H9 (cell line): ENCODE measurements around the gene NDUFB10. TPM values are rescaled to one million over a fixed set of nuclear protein-coding genes. Genes with fewer than 3 reads are reported as not detected.

ENCODE experiments used
- DNase-seq: peaks from one replicate; pipeline ENCODE4 v3.0.0-alpha.2; 2017
- H2AFZ ChIP-seq: one replicate; pipeline ENCODE4 v1.6.1; 2013; ENCODE audit warnings: mild to moderate bottlenecking, low read length, control low read depth, moderate library complexity
- H2AK5ac ChIP-seq: 2 replicates; pipeline ENCODE4 v1.6.1; 2013; ENCODE audit warnings: low read length, control low read depth, mixed read lengths; ENCODE audit not compliant: insufficient read length
- H2BK120ac ChIP-seq: one replicate; pipeline ENCODE4 v1.6.1; 2013; ENCODE audit warnings: low read depth, mild to moderate bottlenecking, low read length, control low read depth, inconsistent platforms; ENCODE audit not compliant: poor library complexity, severe bottlenecking
- H2BK12ac ChIP-seq: 2 replicates; pipeline ENCODE4 v1.6.1; 2013; ENCODE audit warnings: low read length, control low read depth, mixed read lengths, low read depth; ENCODE audit not compliant: insufficient read length
- H2BK15ac ChIP-seq: 2 replicates; pipeline ENCODE4 v1.6.1; 2013; ENCODE audit warnings: low read depth, low read length, control low read depth
- H2BK20ac ChIP-seq: one replicate; pipeline ENCODE4 v1.6.1; 2013; ENCODE audit warnings: low read depth, mild to moderate bottlenecking, low read length, control low read depth, inconsistent platforms; ENCODE audit not compliant: poor library complexity, severe bottlenecking
- H2BK5ac ChIP-seq: 2 replicates; pipeline ENCODE4 v1.6.1; 2013; ENCODE audit warnings: low read length, control low read depth, mixed read lengths; ENCODE audit not compliant: insufficient read length
- H3K14ac ChIP-seq: 2 replicates; pipeline ENCODE4 v1.6.1; 2013; ENCODE audit warnings: low read length, control low read depth; ENCODE audit not compliant: insufficient read depth
- H3K18ac ChIP-seq: 2 replicates; pipeline ENCODE4 v1.6.1; 2013; ENCODE audit warnings: low read depth, mild to moderate bottlenecking, mixed read lengths, low read length, control low read depth; ENCODE audit not compliant: insufficient read length
- H3K23ac ChIP-seq: 2 replicates; pipeline ENCODE4 v1.6.1; 2013; ENCODE audit warnings: low read length, control low read depth, mixed read lengths, low read depth; ENCODE audit not compliant: insufficient read length
- H3K23me2 ChIP-seq: 2 replicates; pipeline ENCODE4 v1.6.1; 2013; ENCODE audit warnings: low read depth, mild to moderate bottlenecking, mixed read lengths, low read length, control low read depth; ENCODE audit not compliant: insufficient read length, poor library complexity, severe bottlenecking
- H3K27ac ChIP-seq: 2 replicates; pipeline ENCODE4 v1.5.1; 2013; ENCODE audit warnings: low read length, control low read depth, mixed read lengths, low read depth; ENCODE audit not compliant: insufficient read length
- H3K27me3 ChIP-seq: 2 replicates; pipeline ENCODE4 v1.6.1; 2013; ENCODE audit warnings: low read length, control low read depth, inconsistent platforms; ENCODE audit not compliant: insufficient read depth
- H3K4ac ChIP-seq: 2 replicates; pipeline ENCODE4 v1.6.1; 2013; ENCODE audit warnings: low read depth, mild to moderate bottlenecking, control low read depth, inconsistent platforms, low read length, moderate library complexity
- H3K4me1 ChIP-seq: 2 replicates; pipeline ENCODE4 v1.6.1; 2013; ENCODE audit warnings: low read length, control low read depth, inconsistent platforms; ENCODE audit not compliant: insufficient read depth
- H3K4me2 ChIP-seq: 2 replicates; pipeline ENCODE4 v1.6.1; 2013; ENCODE audit warnings: low read length, control low read depth, mixed read lengths; ENCODE audit not compliant: insufficient read length, insufficient read depth
- H3K56ac ChIP-seq: 2 replicates; pipeline ENCODE4 v1.6.1; 2013; ENCODE audit warnings: low read depth, mild to moderate bottlenecking, mixed read lengths, low read length, control low read depth; ENCODE audit not compliant: insufficient read length
- H3K79me1 ChIP-seq: 2 replicates; pipeline ENCODE4 v1.6.1; 2013; ENCODE audit warnings: low read depth, mild to moderate bottlenecking, moderate library complexity, low read length, control low read depth, inconsistent platforms; ENCODE audit not compliant: insufficient read depth, poor library complexity, severe bottlenecking
- H3K79me2 ChIP-seq: 2 replicates; pipeline ENCODE4 v1.6.1; 2013; ENCODE audit warnings: low read length, control low read depth, inconsistent platforms; ENCODE audit not compliant: insufficient read depth
- H3K9ac ChIP-seq: 2 replicates; pipeline ENCODE4 v1.6.1; 2013; ENCODE audit warnings: low read length, control low read depth, mixed read lengths; ENCODE audit not compliant: insufficient read length; ENCODE audit errors: extremely low read depth
- H3K9me3 ChIP-seq: one replicate; pipeline ENCODE4 v1.6.1; 2013; ENCODE audit warnings: low read depth, low read length, inconsistent platforms; ENCODE audit not compliant: control insufficient read depth
- H3T11ph ChIP-seq: one replicate; pipeline ENCODE4 v1.6.1; 2013; ENCODE audit warnings: mild to moderate bottlenecking, low read length, control low read depth, inconsistent platforms
- H4K20me1 ChIP-seq: one replicate; pipeline ENCODE4 v1.6.1; 2013; ENCODE audit not compliant: control insufficient read depth, insufficient read length, insufficient read depth
- H4K5ac ChIP-seq: 2 replicates; pipeline ENCODE4 v1.6.1; 2013; ENCODE audit warnings: low read depth, mild to moderate bottlenecking, mixed read lengths, low read length, control low read depth; ENCODE audit not compliant: insufficient read length
- H4K8ac ChIP-seq: replicated peaks from 2 replicates; pipeline ENCODE4 v1.6.1; 2013; ENCODE audit warnings: low read length, control low read depth, mixed read lengths, low read depth; ENCODE audit not compliant: insufficient read length
- H4K91ac ChIP-seq: 2 replicates; pipeline ENCODE4 v1.6.1; 2013; ENCODE audit warnings: low read depth, mild to moderate bottlenecking, moderate library complexity, mixed read lengths, low read length, control low read depth; ENCODE audit not compliant: insufficient read length
- H3K27ac Mint-ChIP-seq, 3 experiments: 2 replicates in 2 of 3; 3 replicates in 1 of 3; pipeline ENCODE4 v1.8.0; 2020 to 2021; ENCODE audit warnings: mixed read lengths in 3 of 3, mild to moderate bottlenecking in 1 of 3, moderate library complexity in 1 of 3
- H3K27me3 Mint-ChIP-seq: 2 replicates; pipeline ENCODE4 v1.8.0; 2021; ENCODE audit warnings: low read depth, mild to moderate bottlenecking, moderate library complexity, mixed read lengths
- H3K36me3 Mint-ChIP-seq, 3 experiments: 2 replicates in 2 of 3; 3 replicates in 1 of 3; pipeline ENCODE4 v1.8.0; 2020 to 2021; ENCODE audit warnings: low read depth in 3 of 3, mixed read lengths in 3 of 3; ENCODE audit not compliant: insufficient read depth in 1 of 3
- H3K4me1 Mint-ChIP-seq, 2 experiments: 2 replicates each; pipeline ENCODE4 v1.8.0; 2020; ENCODE audit warnings: mixed read lengths in 2 of 2
- H3K4me3 Mint-ChIP-seq, 2 experiments: 2 replicates in 1 of 2; 3 replicates in 1 of 2; pipeline ENCODE4 v1.8.0; 2020 to 2021; ENCODE audit warnings: mild to moderate bottlenecking in 2 of 2, mixed read lengths in 2 of 2, moderate library complexity in 1 of 2
- H3K9me3 Mint-ChIP-seq, 2 experiments: 2 replicates in 1 of 2; 3 replicates in 1 of 2; pipeline ENCODE4 v1.8.0; 2020; ENCODE audit warnings: mild to moderate bottlenecking in 2 of 2, mixed read lengths in 2 of 2, moderate library complexity in 1 of 2
- CTCF ChIP-seq: fragments of 200-600 bp; sonication (generic); conservative IDR thresholded peaks from 3 replicates; pipeline ENCODE4 v1.8.0; 2021; ENCODE audit warnings: antibody characterized with exemption, mild to moderate bottlenecking
- WGBS: extraction: QIAGEN DNeasy Blood & Tissue Kit; methylation state at CpG from one replicate; pipeline ENCODE4 v1.1.7; 2013; ENCODE audit warnings: missing lambda C conversion rate, low lambda C conversion rate, mixed read lengths; ENCODE audit not compliant: insufficient read length; ENCODE audit errors: extremely low coverage; 5-methylcytosine and 5-hydroxymethylcytosine counted together
- total RNA-seq: library from RNA; stranded (reverse); gene quantifications from 2 replicates; pipeline ENCODE4 v1.2.1, GENCODE V29; 2021

NDUFB10 gene
- total RNA-seq, 1 experiment from 2014 or later: 191 TPM

DNA sequence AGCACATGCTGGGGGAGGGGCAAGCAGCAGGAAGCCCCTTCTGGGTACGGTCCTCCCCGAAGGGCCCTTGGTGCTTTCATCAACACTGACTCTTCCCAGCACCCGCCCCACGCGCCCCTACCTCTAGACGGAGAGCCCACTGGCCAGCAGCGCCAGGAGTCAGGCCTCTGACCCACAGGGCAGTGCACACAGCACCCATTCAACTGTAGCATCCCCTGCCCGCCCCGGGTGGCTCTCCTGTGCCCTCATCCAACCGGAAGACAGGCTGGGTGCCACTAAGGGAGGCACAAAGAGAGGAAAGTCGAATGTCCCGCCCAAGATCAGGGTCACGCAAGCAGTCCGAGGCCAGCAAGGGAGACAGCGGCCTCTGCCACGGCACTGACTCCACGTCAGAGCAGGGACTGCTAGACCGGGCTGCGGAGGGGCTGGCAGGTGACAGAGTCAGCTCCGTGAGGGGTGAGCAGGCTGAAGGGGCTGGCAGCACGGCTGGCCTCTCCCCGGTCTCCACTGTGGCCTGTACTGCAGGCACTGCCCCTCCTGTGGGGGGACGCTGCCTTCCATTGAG lies 26.2 kb upstream of the NDUFB10 start:
- H3K36me3 Mint-ChIP-seq: peaks cover 3 to 10% (median 4%) of the 10 kb centered on the region in 3 experiments; a peak in 5 of 7 replicates
- H2BK120ac ChIP-seq: no peak overlapping the region
- no peak overlapping the region for H3T11ph ChIP-seq
- TF ChIP-seq CTCF: no peak
- no peak overlapping the region for H3K4me2 ChIP-seq
- H2BK20ac ChIP-seq: no peak overlapping the region
- no peak overlapping the region for H3K9ac ChIP-seq
- no peak overlapping the region for H2AK5ac ChIP-seq
- H3K9me3 ChIP-seq: no peaks in the 10 kb centered on the region
- H3K79me1 ChIP-seq: no peaks in the 10 kb centered on the region
- no peak overlapping the region for H4K91ac ChIP-seq
- peaks cover 0 to 3% of the 10 kb centered on the region in 2 experiments; a peak in 1 of 5 replicates for H3K9me3 Mint-ChIP-seq
- no peak overlapping the region for H2BK15ac ChIP-seq
- H3K27me3 ChIP-seq: no peaks in the 10 kb centered on the region
- H4K8ac ChIP-seq: no peak overlapping the region
- H3K27me3 Mint-ChIP-seq: peaks cover 22% of the 10 kb centered on the region
- DNase-seq: no peak
- no peak overlapping the region for H2AFZ ChIP-seq
- no peaks in the 10 kb centered on the region for H3K4me1 ChIP-seq
- no peaks in the 10 kb centered on the region for H4K20me1 ChIP-seq
- no peak overlapping the region for H2BK12ac ChIP-seq
- peaks cover 2 to 7% of the 10 kb centered on the region in 2 experiments for H3K4me1 Mint-ChIP-seq
- H3K23me2 ChIP-seq: peaks cover 3% of the 10 kb centered on the region
- H3K4ac ChIP-seq: no peak overlapping the region
- WGBS: no CpG with 5 or more reads among the region's 23 CpGs
- H3K56ac ChIP-seq: no peak overlapping the region
- no peak overlapping the region for H4K5ac ChIP-seq
- H3K18ac ChIP-seq: no peak overlapping the region
- H3K14ac ChIP-seq: no peak overlapping the region; the same call in 1 of the 2 replicates
- H3K4me3 Mint-ChIP-seq: no peak overlapping the region; a peak in 1 of 5 replicates
- H3K27ac Mint-ChIP-seq: peak overlapping the region in 1 of 3 experiments; percentile 91; a peak in 1 of 7 replicates
- no peak overlapping the region for H3K27ac ChIP-seq
- no peaks in the 10 kb centered on the region for H3K79me2 ChIP-seq
- H2BK5ac ChIP-seq: no peak overlapping the region
- no peak overlapping the region for H3K23ac ChIP-seq
